Stomach (tissue), 9 donors: ENCODE data around the gene PPY. TPM values are rescaled to one million over a fixed set of nuclear protein-coding genes. Genes with fewer than 3 reads are reported as not detected.

ENCODE experiments used
- DNase-seq, 2 donors: peaks; one replicate each; pipeline versions ENCODE4 v3.0.0 to v3.0.0-alpha.2; 2013 to 2019
- H3K27ac ChIP-seq, 5 donors: fragments of 200-600 bp in 4 of 5; sonication (generic) in 4 of 5; one replicate each; pipeline ENCODE4 v1.5.1; 2013 to 2019; ENCODE audit warnings: mild to moderate bottlenecking in 1 of 5, moderate library complexity in 1 of 5
- H3K27me3 ChIP-seq, 3 donors: fragments of 200-600 bp; sonication (generic); one replicate each; pipeline ENCODE4 v1.5.1; 2017 to 2019; ENCODE audit warnings: mixed run types in 1 of 3
- H3K36me3 ChIP-seq, 4 donors: fragments of 200-600 bp; sonication (generic); 1 replicate in 3 of 4; 2 replicates in 1 of 4; pipeline ENCODE4 v1.5.1; 2016 to 2019
- H3K4me1 ChIP-seq, 4 donors: fragments of 200-600 bp; sonication (generic); one replicate each; pipeline ENCODE4 v1.5.1; 2016 to 2019
- H3K4me3 ChIP-seq, 4 donors: fragments of 200-600 bp; sonication (generic) in 3 of 4; one replicate each; pipeline ENCODE4 v1.5.1; 2016 to 2019; ENCODE audit warnings: mild to moderate bottlenecking in 1 of 4
- H3K9me3 ChIP-seq, 4 donors: fragments of 200-600 bp; sonication (generic); one replicate each; pipeline ENCODE4 v1.5.1; 2016 to 2019
- CTCF ChIP-seq, 7 experiments: fragments of 450-650 bp in 4 of 7; fragments of 200-600 bp in 3 of 7; sonication (generic) in 3 of 7; IDR thresholded peaks; one replicate each; pipeline ENCODE4 v1.5.1; 2016 to 2019; ENCODE audit warnings: antibody characterized with exemption in 7 of 7, control low read depth in 2 of 7, mild to moderate bottlenecking in 1 of 7
- EP300 ChIP-seq: sonication (generic); formaldehyde crosslinking; IDR thresholded peaks from one replicate; pipeline ENCODE4 v1.6.1; 2017; ENCODE audit warnings: antibody characterized with exemption
- POLR2A ChIP-seq, 4 donors: fragments of 450-650 bp; IDR thresholded peaks; one replicate each; pipeline ENCODE4 v1.6.1; 2016; ENCODE audit warnings: antibody characterized with exemption in 4 of 4, control low read depth in 2 of 4, mild to moderate bottlenecking in 1 of 4, moderate library complexity in 1 of 4
- POLR2AphosphoS5 ChIP-seq, 3 donors: sonication (generic); formaldehyde crosslinking; IDR thresholded peaks; one replicate each; pipeline ENCODE4 v1.6.1; 2016; ENCODE audit warnings: antibody characterized with exemption in 3 of 3
- WGBS, 5 donors: extraction: QIAGEN DNeasy Blood & Tissue Kit in 3 of 5; methylation state at CpG; one replicate each; pipeline versions ENCODE4 v1.1.5 to v1.1.7; 2013 to 2018; 5-methylcytosine and 5-hydroxymethylcytosine counted together
- intact Hi-C: fragments of 100-400 bp; cut with DNase I; formaldehyde crosslinking; loops from one replicate; pipeline ENCODE4 v1.15.1; 2023; ENCODE audit warnings: low total_unique reads
- polyA plus RNA-seq, 3 donors: library from polyadenylated mRNA; stranded (reverse); fragments of 200-250 nt; gene quantifications; one replicate each; pipeline ENCODE4 v1.2.3, GENCODE V29; 2013
- total RNA-seq, 5 donors: library from RNA; depleted of rRNA; stranded (reverse); fragments of >200 nt; gene quantifications; one replicate each; pipeline versions ENCODE4 v1.1.0 to v1.2.3, GENCODE V29; 2014 to 2016
- donor health status: healthy with polysubstance abuse.
- donor health status: Bipolar disorder and iron deficiency.
- donor health status: healthy.

The PPY gene
- total and polyA plus RNA-seq, 8 donors = not detected

- H3K4me1 ChIP-seq = no peaks in the 10 kb centered on the region
- TF ChIP-seq EP300 (no peak), POLR2AphosphoS5 (IDR thresholded peaks at IDR 0.05) (no peak), CTCF (IDR thresholded peaks at IDR 0.05) (no peak), POLR2A (IDR thresholded peaks at IDR 0.05) (no peak)
- 79 to 86% (median 82%) methylated on average over 4 of the region's 4 CpGs for WGBS, 5 donors
Observed at GRCh38 chr17:43970366-43970765, 28.1 kb upstream of the PPY start.

GRCh38 chr17:43967251-43967875 is 25.1 kb upstream of the PPY start:
- H3K27ac ChIP-seq = no peak overlapping the region
- H3K9me3 ChIP-seq = no peaks in the 10 kb centered on the region
- 54 to 67% (median 58%) methylated on average over 9 of the region's 9 CpGs for WGBS, 5 donors
- no peak for DNase-seq
- intact Hi-C loops = no loop called here
- H3K27me3 ChIP-seq = peaks cover 0 to 7% (median 0%) of the 10 kb centered on the region in 3 donors
- no peaks in the 10 kb centered on the region for H3K4me1 ChIP-seq
- peak overlapping the region in 2 of 4 donors; percentile 6 to 9 for H3K4me3 ChIP-seq
- no peak for TF ChIP-seq EP300
- no peak for TF ChIP-seq POLR2A (IDR thresholded peaks at IDR 0.05)
- TF ChIP-seq CTCF (IDR thresholded peaks at IDR 0.05) = no peak
- TF ChIP-seq POLR2AphosphoS5 (IDR thresholded peaks at IDR 0.05) = no peak
- no peaks in the 10 kb centered on the region for H3K36me3 ChIP-seq

More at GRCh38 chr17:43970366-43970765, 28.1 kb upstream of the PPY start:
- DNase-seq = no peak
- no peaks in the 10 kb centered on the region for H3K36me3 ChIP-seq
- no peak overlapping the region for H3K4me3 ChIP-seq
- H3K27me3 ChIP-seq = peaks cover 0 to 21% (median 4%) of the 10 kb centered on the region in 3 donors
- H3K9me3 ChIP-seq = no peaks in the 10 kb centered on the region
- no peak overlapping the region for H3K27ac ChIP-seq
- intact Hi-C loops = no loop called here

GRCh38 chr17:43966276-43966675 is 24.0 kb upstream of the PPY start:
- no peaks in the 10 kb centered on the region for H3K4me1 ChIP-seq
- no peak overlapping the region for H3K4me3 ChIP-seq
- no peak for DNase-seq
- peaks cover 0 to 15% (median 5%) of the 10 kb centered on the region in 3 donors for H3K27me3 ChIP-seq
- WGBS, 5 donors = 33 to 58% (median 53%) methylated on average over 3 of the region's 3 CpGs
- intact Hi-C loops = no loop called here
- TF ChIP-seq CTCF (IDR thresholded peaks at IDR 0.05) (no peak), POLR2A (IDR thresholded peaks at IDR 0.05) (no peak), POLR2AphosphoS5 (IDR thresholded peaks at IDR 0.05) (no peak), EP300 (no peak)
- no peak overlapping the region for H3K27ac ChIP-seq
- H3K36me3 ChIP-seq = no peaks in the 10 kb centered on the region
- no peaks in the 10 kb centered on the region for H3K9me3 ChIP-seq

GRCh38 chr17:43962479-43962878 is 20.2 kb upstream of the PPY start:
- H3K36me3 ChIP-seq = no peaks in the 10 kb centered on the region
- H3K4me3 ChIP-seq = no peak overlapping the region
- TF ChIP-seq CTCF (IDR thresholded peaks at IDR 0.05) (no peak), POLR2A (IDR thresholded peaks at IDR 0.05) (no peak), EP300 (no peak), POLR2AphosphoS5 (IDR thresholded peaks at IDR 0.05) (no peak)
- H3K27ac ChIP-seq = no peak overlapping the region
- no peaks in the 10 kb centered on the region for H3K9me3 ChIP-seq
- WGBS, 5 donors = 51 to 74% (median 69%) methylated on average over 7 of the region's 7 CpGs
- intact Hi-C loops = no loop called here
- H3K4me1 ChIP-seq = no peaks in the 10 kb centered on the region
- peaks cover 0 to 36% (median 5%) of the 10 kb centered on the region in 3 donors for H3K27me3 ChIP-seq
- DNase-seq = no peak
